Common myeloid progenitor, CD34-positive (primary cell): ENCODE measurements around the gene ZFYVE9.
A peak's percentile ranks its signal among the peaks of the same experiment; 100 is the strongest.
"Not testable (repeated sequence)": the region's sequence is repeated elsewhere in the genome, so short reads cannot be mapped to it uniquely, and the experiment has no call there.

ENCODE experiments used
- CTCF ChIA-PET: fragments of 350-600 bp; sonication (Branson Sonifier 250); formaldehyde crosslinking; loops from one replicate; lab custom pipeline; 2021; ENCODE audit warnings: antibody characterized with exemption; lab: Charles Lee
- POLR2A ChIA-PET: fragments of 350-600 bp; sonication (Branson Sonifier 250); formaldehyde crosslinking; loops from one replicate; lab custom pipeline; 2021; ENCODE audit warnings: antibody characterized with exemption; lab: Charles Lee
- DNase-seq, 3 donors: peaks; one replicate each; pipeline versions ENCODE4 v3.0.0 to v3.0.0-alpha.2; 2013
- H3K27ac ChIP-seq, 2 experiments: 1 replicate in 1 of 2; 2 replicates in 1 of 2; pipeline ENCODE4 v1.7.0; 2013; ENCODE audit warnings: inconsistent platforms in 2 of 2, low read length in 2 of 2, mild to moderate bottlenecking in 2 of 2, low read depth in 1 of 2, moderate library complexity in 1 of 2; ENCODE audit not compliant: severe bottlenecking in 2 of 2, insufficient read depth in 1 of 2, poor library complexity in 1 of 2
- H3K27me3 ChIP-seq, 5 experiments: replicated peaks in 2 of 5; 1 replicate in 3 of 5; 2 replicates in 2 of 5; pipeline versions ENCODE4 v1.6.1 to v1.7.0; 2013; ENCODE audit warnings: low read length in 4 of 5, mild to moderate bottlenecking in 2 of 5, moderate library complexity in 2 of 5, inconsistent platforms in 1 of 5; ENCODE audit not compliant: insufficient read depth in 5 of 5, control insufficient read depth in 4 of 5
- H3K36me3 ChIP-seq, 4 experiments: 1 replicate in 2 of 4; 2 replicates in 2 of 4; pipeline versions ENCODE4 v1.6.1 to v1.7.0; 2013; ENCODE audit warnings: low read length in 3 of 4, control low read depth in 1 of 4, mild to moderate bottlenecking in 1 of 4; ENCODE audit not compliant: control insufficient read depth in 4 of 4, insufficient read depth in 4 of 4
- H3K4me1 ChIP-seq, 4 experiments: 1 replicate in 3 of 4; 2 replicates in 1 of 4; pipeline versions ENCODE4 v1.6.1 to v1.7.1; 2013; ENCODE audit warnings: low read length in 3 of 4, mild to moderate bottlenecking in 3 of 4, control low read depth in 1 of 4, inconsistent platforms in 1 of 4, moderate library complexity in 1 of 4; ENCODE audit not compliant: control insufficient read depth in 4 of 4, insufficient read depth in 4 of 4; ENCODE audit errors: control extremely low read depth in 1 of 4
- H3K4me3 ChIP-seq, 7 experiments: 1 replicate in 4 of 7; 2 replicates in 3 of 7; pipeline versions ENCODE4 v1.5.1 to v1.7.0; 2013; ENCODE audit warnings: mild to moderate bottlenecking in 7 of 7, low read length in 6 of 7, moderate library complexity in 6 of 7, inconsistent platforms in 2 of 7, low read depth in 2 of 7, control low read depth in 1 of 7; ENCODE audit not compliant: insufficient read depth in 4 of 7, control insufficient read depth in 1 of 7; ENCODE audit errors: extremely low read depth in 1 of 7
- H3K9me3 ChIP-seq, 5 experiments: 1 replicate in 4 of 5; 2 replicates in 1 of 5; pipeline versions ENCODE4 v1.6.1 to v1.7.1; 2013; ENCODE audit warnings: low read length in 4 of 5, mild to moderate bottlenecking in 2 of 5, inconsistent platforms in 1 of 5, low read depth in 1 of 5, moderate library complexity in 1 of 5; ENCODE audit not compliant: control insufficient read depth in 4 of 5, insufficient read depth in 2 of 5; ENCODE audit errors: control extremely low read depth in 1 of 5
- WGBS: methylation state at CpG from one replicate; pipeline ENCODE4 v1.1.5; 2013; ENCODE audit not compliant: insufficient coverage; 5-methylcytosine and 5-hydroxymethylcytosine counted together

ZFYVE9 gene

GRCh38 chr1:52367272-52367671 lies 225.4 kb downstream of the ZFYVE9 start:
- 93% methylated on average over 5 of the region's 5 CpGs for WGBS
- H3K27ac ChIP-seq, result no peak overlapping the region
- CTCF ChIA-PET, result interaction anchor here (0.6 to 1.4 kb wide), 4 partner anchors 16 to 319 kb away, joined by 3 to 4 read pairs (median 3); no protein-coding TSS in a partner anchor
- POLR2A ChIA-PET, result no interaction called here
- H3K36me3 ChIP-seq, result peaks cover 0 to 14% (median 7%) of the 10 kb centered on the region in 4 experiments
- no peak overlapping the region for H3K4me3 ChIP-seq
- no peaks in the 10 kb centered on the region for H3K27me3 ChIP-seq
- peaks cover 4 to 25% (median 20%) of the 10 kb centered on the region in 4 experiments for H3K4me1 ChIP-seq
- no peak for DNase-seq
- no peaks in the 10 kb centered on the region for H3K9me3 ChIP-seq

- ChIA-PET CTCF (interaction anchor here (0.6 to 1.4 kb wide), 4 partner anchors 17 to 1747 kb away, joined by 3 read pairs; no protein-coding TSS in a partner anchor), POLR2A (interaction anchor here (0.8 kb wide), 1 partner anchor 37 kb away, joined by 3 read pairs; no protein-coding TSS in a partner anchor)
- no peaks in the 10 kb centered on the region for H3K27me3 ChIP-seq
- 6% methylated on average over 49 of the region's 51 CpGs for WGBS
- H3K36me3 ChIP-seq, result peaks cover under 1 to 18% (median 8%) of the 10 kb centered on the region in 4 experiments
- H3K4me3 ChIP-seq, result peak overlapping the region; percentile 39 to 76 (median 52)
- peaks cover 4 to 25% (median 20%) of the 10 kb centered on the region in 4 experiments for H3K4me1 ChIP-seq
- peak; percentile 50 to 68 (median 67) for DNase-seq
- no peaks in the 10 kb centered on the region for H3K9me3 ChIP-seq
- H3K27ac ChIP-seq, result no peak overlapping the region
Measured at GRCh38 chr1:52368383-52369172, 226.7 kb downstream of the ZFYVE9 start.

GRCh38 chr1:52369851-52370250 lies 228.0 kb downstream of the ZFYVE9 start:
- H3K27me3 ChIP-seq, CTCF ChIA-PET, POLR2A ChIA-PET, DNase-seq, H3K9me3 ChIP-seq, H3K27ac ChIP-seq, H3K4me3 ChIP-seq: not testable (repeated sequence)
- Histone ChIP-seq H3K36me3 (peaks cover 5 to 25% (median 13%) of the 10 kb centered on the region in 4 experiments), H3K4me1 (peaks cover 3 to 18% (median 17%) of the 10 kb centered on the region in 4 experiments)
- 88% methylated on average over 1 of the region's 1 CpG for WGBS

- H3K4me1 ChIP-seq, result no peaks in the 10 kb centered on the region
- WGBS, result 94% methylated on average over 2 of the region's 3 CpGs
Measured at GRCh38 chr1:52385376-52385775, 243.5 kb downstream of the ZFYVE9 start.

GRCh38 chr1:52386458-52386857 lies 244.6 kb downstream of the ZFYVE9 start:
- POLR2A ChIA-PET, result no interaction called here
- peaks cover 13 to 79% (median 46%) of the 10 kb centered on the region in 4 experiments for H3K36me3 ChIP-seq
- WGBS, result 99% methylated on average over 5 of the region's 5 CpGs
- no peaks in the 10 kb centered on the region for H3K9me3 ChIP-seq
- CTCF ChIA-PET, result no interaction called here
- no peak for DNase-seq
- no peaks in the 10 kb centered on the region for H3K4me1 ChIP-seq
- no peaks in the 10 kb centered on the region for H3K27me3 ChIP-seq
- H3K27ac ChIP-seq, result no peak overlapping the region
- H3K4me3 ChIP-seq, result no peak overlapping the region

More at GRCh38 chr1:52385376-52385775, 243.5 kb downstream of the ZFYVE9 start:
- Histone ChIP-seq H3K9me3 (no peaks in the 10 kb centered on the region), H3K27me3 (no peaks in the 10 kb centered on the region), H3K36me3 (peaks cover 13 to 89% (median 48%) of the 10 kb centered on the region in 4 experiments), H3K27ac (no peak overlapping the region), H3K4me3 (no peak overlapping the region)
- ChIA-PET CTCF (no interaction called here), POLR2A (no interaction called here)
- no peak for DNase-seq

GRCh38 chr1:52393174-52393573 lies 251.3 kb downstream of the ZFYVE9 start:
- no peak for DNase-seq

More at GRCh38 chr1:52393174-52393573, 251.3 kb downstream of the ZFYVE9 start:
- H3K27ac ChIP-seq, result no peak overlapping the region
- CTCF ChIA-PET, result interaction anchor here (1.1 kb wide), 1 partner anchor 10 kb away, joined by 3 read pairs; no protein-coding TSS in a partner anchor
- WGBS, result 100% methylated on average over 4 of the region's 5 CpGs
- peaks cover 10 to 67% (median 25%) of the 10 kb centered on the region in 4 experiments for H3K36me3 ChIP-seq
- POLR2A ChIA-PET, result no interaction called here
- H3K4me3 ChIP-seq, result no peak overlapping the region
- no peaks in the 10 kb centered on the region for H3K27me3 ChIP-seq
- H3K9me3 ChIP-seq, result no peaks in the 10 kb centered on the region
- no peaks in the 10 kb centered on the region for H3K4me1 ChIP-seq
